GM13977 (cell line): ENCODE data around the gene TPP1.

Experiments used
- DNase-seq: peaks from one replicate; pipeline ENCODE4 v3.0.0; 2012; ENCODE audit warnings: low spot score
- in situ Hi-C: fragments of 300-500 bp; cut with MboI; formaldehyde crosslinking; loops from one replicate; pipeline ENCODE4 v1.12.0; 2022; ENCODE audit warnings: low sequenced_read_pairs, low pct_unique_long_range_greater_than_20kb, mixed read lengths, inconsistent platforms; ENCODE audit not compliant: unreplicated experiment
- TF ChIP-seq, protein P1 (sequence below): IDR thresholded peaks from 2 replicates; pipeline ENCODE4 v1.5.1; 2012; ENCODE audit warnings: mild to moderate bottlenecking, control low read depth; ENCODE audit not compliant: insufficient read depth; ENCODE audit errors: extremely low read depth, missing control alignments

The TPP1 gene

DNA sequence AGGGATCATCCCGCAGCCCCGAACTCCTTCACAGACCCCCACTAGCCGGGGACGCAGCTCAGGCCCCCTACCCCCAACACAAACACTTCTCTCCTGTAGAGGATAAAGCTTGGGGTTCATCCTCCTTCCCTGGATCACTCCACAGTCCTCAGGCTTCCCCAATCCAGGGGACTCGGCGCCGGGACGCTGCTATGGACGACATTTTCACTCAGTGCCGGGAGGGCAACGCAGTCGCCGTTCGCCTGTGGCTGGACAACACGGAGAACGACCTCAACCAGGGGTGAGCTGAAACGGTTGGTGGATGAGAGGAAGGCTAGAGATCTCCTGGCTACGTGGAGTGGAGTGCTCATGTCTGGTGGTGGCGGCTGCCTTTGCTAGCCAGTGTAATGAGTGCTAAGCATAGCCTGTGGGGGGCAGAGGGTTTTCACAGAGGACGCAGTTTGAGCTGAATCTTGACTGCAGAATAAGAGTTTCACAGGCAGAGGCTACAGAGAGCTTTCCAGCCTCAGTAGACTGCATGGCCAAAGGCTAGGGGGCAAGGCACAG is 15.1 kb downstream of the TPP1 start:
- TF ChIP-seq, protein P1, sequence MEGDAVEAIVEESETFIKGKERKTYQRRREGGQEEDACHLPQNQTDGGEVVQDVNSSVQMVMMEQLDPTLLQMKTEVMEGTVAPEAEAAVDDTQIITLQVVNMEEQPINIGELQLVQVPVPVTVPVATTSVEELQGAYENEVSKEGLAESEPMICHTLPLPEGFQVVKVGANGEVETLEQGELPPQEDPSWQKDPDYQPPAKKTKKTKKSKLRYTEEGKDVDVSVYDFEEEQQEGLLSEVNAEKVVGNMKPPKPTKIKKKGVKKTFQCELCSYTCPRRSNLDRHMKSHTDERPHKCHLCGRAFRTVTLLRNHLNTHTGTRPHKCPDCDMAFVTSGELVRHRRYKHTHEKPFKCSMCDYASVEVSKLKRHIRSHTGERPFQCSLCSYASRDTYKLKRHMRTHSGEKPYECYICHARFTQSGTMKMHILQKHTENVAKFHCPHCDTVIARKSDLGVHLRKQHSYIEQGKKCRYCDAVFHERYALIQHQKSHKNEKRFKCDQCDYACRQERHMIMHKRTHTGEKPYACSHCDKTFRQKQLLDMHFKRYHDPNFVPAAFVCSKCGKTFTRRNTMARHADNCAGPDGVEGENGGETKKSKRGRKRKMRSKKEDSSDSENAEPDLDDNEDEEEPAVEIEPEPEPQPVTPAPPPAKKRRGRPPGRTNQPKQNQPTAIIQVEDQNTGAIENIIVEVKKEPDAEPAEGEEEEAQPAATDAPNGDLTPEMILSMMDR: peak; percentile 51
- in situ Hi-C loops: no loop called here
- peak; percentile 81 for DNase-seq

DNA sequence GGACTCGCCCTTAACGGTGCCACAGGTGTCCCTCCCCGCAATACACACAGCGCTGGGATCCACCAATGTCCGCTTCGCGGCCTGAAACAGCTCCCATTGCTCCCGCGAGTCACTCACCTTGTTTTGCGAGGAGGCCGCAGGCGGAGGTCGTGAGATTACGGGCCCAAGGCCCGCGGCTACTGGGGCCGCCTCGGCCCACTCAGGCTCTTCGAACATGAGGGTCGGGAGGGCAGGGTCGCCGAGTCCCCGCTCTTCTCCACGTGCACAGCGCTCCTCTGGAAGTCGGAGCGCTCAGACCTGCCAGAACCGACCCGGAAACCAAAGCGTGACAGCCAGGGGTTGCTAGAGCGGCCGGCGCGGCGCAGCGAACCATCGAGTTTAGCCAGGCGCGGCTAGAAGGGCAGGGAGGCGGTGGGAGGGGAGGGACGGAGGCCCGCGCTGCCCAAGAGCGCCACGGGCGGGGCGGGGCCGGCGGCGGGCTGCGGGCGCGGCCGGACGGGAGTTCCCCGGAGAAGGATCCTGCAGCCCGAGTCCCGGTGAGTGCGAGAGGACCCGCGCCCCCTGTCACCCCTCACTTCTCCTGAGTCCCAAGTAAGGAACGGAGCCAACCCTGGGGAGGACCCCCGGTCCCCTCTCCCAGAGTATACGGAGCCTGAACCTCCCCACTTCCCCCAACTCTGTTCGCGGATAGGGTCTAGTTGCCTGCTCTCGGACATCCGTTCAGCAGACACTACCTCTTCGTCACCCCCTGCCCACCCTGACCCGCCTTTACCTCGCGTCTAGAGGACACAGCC is 15.7 kb downstream of the TPP1 start, which contains the start of the genes ILK and RRP8:
Gene ILK, plus strand, starts transcription at position 488 of the 794 bp plus-strand sequence. CDS start 498 bp downstream, outside the sequence.
Gene RRP8, minus strand, starts transcription at position 330 of the 794 bp plus-strand sequence. Its CDS starts 114 bp downstream, at position 216.
- DNase-seq: peak; percentile 93
- TF ChIP-seq, protein P1: no peak
- in situ Hi-C loops: no loop called here

DNA sequence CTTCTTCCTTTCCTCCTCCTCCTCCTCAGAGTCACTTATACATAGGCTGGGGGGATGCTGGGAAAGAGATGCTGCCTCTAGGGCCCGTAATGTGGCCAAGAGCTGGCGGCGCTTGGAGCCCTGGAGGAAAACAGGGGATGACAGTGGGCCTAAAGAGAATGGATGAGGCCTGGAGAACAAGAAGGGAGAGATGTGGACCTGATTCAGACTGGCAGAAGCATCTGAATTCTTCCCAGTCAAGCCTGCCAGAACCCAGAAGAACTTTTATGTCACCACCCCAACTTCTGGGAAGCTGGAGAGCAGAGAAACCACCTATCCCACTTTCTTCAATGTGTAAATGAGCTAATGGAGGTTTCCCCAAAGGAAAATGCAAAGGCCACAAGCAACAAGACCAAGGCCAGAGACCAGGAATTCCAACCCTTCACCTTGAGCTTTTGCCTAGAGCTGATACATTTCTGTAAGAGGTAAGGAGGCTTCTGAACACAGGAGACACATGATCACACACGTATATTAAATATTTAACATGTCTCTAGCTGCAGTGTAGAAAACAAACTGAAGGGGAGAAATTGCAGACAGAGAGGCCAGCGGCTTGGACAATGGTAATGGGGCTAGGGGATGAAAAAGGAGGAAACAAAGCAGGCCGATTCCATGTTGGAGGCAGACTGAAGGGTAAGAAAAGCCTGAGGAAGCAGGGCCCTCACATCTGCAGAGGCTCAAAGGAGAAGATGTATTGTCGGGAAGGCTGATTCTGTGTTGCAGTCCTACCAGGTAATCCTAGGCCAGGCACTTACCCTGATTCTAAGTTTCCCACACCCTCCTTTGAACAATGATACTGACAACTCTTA is 16.9 kb downstream of the TPP1 start:
- TF ChIP-seq, protein P1: no peak
- DNase-seq: no peak
- in situ Hi-C loops: no loop called here

DNA sequence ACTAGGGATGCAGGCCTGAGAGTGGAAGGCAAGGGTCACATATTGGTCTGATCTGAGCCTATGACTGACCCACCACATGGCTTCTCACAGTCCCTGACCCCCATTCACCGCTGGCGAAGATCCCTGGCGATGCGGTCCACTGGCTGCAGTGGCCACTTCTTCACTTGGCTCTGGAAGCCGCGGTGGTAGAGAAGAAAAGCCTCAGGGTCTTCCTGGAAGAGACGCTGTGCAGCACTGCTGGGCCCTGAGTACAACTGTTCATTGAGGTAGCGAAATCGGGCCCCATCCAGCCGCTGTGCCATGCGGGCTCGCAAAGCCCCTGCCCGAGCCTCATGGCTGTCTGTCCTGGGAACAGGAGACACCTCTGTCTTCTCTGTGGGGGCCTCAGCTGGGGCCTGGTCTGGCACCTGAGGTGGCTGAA is 18.2 kb downstream of the TPP1 start:
- DNase-seq: no peak
- in situ Hi-C loops: no loop called here
- TF ChIP-seq, protein P1: no peak

DNA sequence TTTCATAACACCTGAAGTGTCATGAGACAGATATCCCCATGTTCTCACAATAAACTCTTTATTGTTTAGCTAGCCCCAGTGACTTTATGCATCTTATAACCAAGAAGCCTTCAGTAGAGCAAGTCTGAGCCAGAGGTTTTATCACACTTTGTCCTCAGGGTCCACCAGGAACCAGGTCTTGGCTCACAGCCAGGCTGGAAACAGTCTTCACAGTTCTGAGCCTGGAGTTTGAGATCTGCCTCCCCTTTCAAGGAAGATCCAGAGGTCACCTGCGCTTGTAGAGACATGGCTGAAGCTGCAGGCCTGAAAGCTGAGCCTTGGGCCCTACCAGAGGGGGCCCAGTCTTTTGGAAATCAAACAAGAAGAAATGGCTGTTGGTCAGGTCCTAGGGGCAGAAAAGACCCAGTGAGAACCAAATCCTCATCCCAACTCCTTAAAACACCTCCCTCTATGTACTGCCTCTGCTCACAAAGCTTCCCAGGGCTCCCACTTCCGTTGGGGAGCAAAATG is 19.3 kb downstream of the TPP1 start:
- DNase-seq: no peak
- in situ Hi-C loops: no loop called here
- TF ChIP-seq, protein P1: no peak

DNA sequence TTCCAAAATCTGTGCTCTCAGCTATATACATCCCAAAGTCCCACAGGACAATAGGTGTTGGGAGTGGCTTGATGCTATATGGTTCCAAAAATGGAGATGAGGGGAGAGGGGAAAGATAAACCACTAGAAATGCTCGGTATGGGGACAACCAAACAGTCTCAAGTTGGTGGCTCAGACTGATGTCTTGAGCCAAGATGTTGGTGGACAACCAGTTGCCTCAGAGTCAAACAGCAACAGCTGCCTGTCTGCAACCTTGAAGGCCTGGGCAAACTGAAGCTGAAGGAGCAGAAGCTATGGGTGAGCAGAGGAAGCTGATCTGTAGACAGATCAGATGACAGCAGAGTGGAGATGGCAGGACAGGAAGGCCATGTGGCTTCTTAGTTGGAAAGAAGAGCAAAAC is 19.8 kb downstream of the TPP1 start:
- in situ Hi-C loops: no loop called here
- TF ChIP-seq, protein P1: no peak
- DNase-seq: no peak
